Measurements from ENCODE around the gene APOM.

DNA sequence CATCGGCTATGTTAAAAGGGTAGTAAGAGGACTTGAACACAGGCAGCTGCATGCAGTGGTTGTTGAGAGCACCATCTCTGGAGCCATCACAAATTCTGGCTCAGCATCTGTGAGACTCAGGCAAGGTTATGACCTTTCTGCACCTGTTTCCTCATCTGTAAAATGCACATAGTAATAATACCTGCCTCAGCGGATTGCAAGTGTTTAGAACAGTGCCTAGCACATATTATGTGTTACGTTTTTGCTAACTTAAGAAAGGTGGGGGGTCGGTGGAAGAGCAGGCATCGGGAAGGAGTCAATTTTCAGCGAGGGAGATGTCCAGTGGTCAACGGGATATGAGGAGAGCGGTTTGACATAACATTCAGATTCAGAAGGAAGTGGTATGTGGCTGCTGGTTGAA, 22.3 kb downstream of the APOM start:
- TF ChIP-seq RAD21 (IDR thresholded peaks at IDR 0.05; ENCODE audit: low read length) (no peak), CTCF (conservative IDR thresholded peaks at IDR 0.05; ENCODE audit: low read depth, low read length) (no peak), CEBPB (IDR thresholded peaks at IDR 0.05; ENCODE audit: low read depth, low read length) (no peak)

Measured in IMR-90 (cell line).